Esophagus muscularis mucosa (tissue), 4 donors: ENCODE data around the gene NDUFAF4. TPM values are rescaled to one million over a fixed set of nuclear protein-coding genes. Genes with fewer than 3 reads are reported as not detected.
"Not testable (repeated sequence)": the region's sequence is repeated elsewhere in the genome, so short reads cannot be mapped to it uniquely, and the experiment has no call there.

Experiments used
- DNase-seq: peaks from one replicate; pipeline ENCODE4 v3.0.0-alpha.2; 2017; ENCODE audit errors: extremely low spot score
- H3K27ac ChIP-seq, 4 donors: fragments of 200-600 bp; sonication (generic); replicated peaks in 1 of 4; 1 replicate in 3 of 4; 2 replicates in 1 of 4; pipeline ENCODE4 v1.5.1; 2016 to 2019; ENCODE audit warnings: mild to moderate bottlenecking in 1 of 4
- H3K27me3 ChIP-seq, 4 donors: fragments of 200-600 bp; sonication (generic); one replicate each; pipeline versions ENCODE4 v1.5.1 to v1.6.0; 2016 to 2019
- H3K36me3 ChIP-seq, 4 donors: fragments of 200-600 bp; sonication (generic); one replicate each; pipeline ENCODE4 v1.5.1; 2016 to 2019
- H3K4me1 ChIP-seq, 4 donors: fragments of 200-600 bp; sonication (generic); one replicate each; pipeline ENCODE4 v1.5.1; 2016 to 2019
- H3K4me3 ChIP-seq, 4 donors: fragments of 200-600 bp; sonication (generic); 1 replicate in 2 of 4; 2 replicates in 2 of 4; pipeline ENCODE4 v1.5.1; 2016 to 2019; ENCODE audit warnings: mild to moderate bottlenecking in 4 of 4, moderate library complexity in 1 of 4
- H3K9me3 ChIP-seq, 4 donors: fragments of 200-600 bp; sonication (generic); 1 replicate in 3 of 4; 2 replicates in 1 of 4; pipeline ENCODE4 v1.5.1; 2016 to 2019
- EP300 ChIP-seq: sonication (generic); formaldehyde crosslinking; IDR thresholded peaks from one replicate; pipeline ENCODE4 v1.6.1; 2017; ENCODE audit warnings: antibody characterized with exemption
- POLR2A ChIP-seq: fragments of 450-650 bp; IDR thresholded peaks from one replicate; pipeline ENCODE4 v1.6.1; 2017; ENCODE audit warnings: antibody characterized with exemption, moderate library complexity, mild to moderate bottlenecking, low read depth
- POLR2AphosphoS5 ChIP-seq, 2 donors: sonication (generic); formaldehyde crosslinking; IDR thresholded peaks; one replicate each; pipeline ENCODE4 v1.6.1; 2017; ENCODE audit warnings: antibody characterized with exemption in 2 of 2
- WGBS: methylation state at CpG from one replicate; pipeline ENCODE4 v1.1.5; 2018; 5-methylcytosine and 5-hydroxymethylcytosine counted together
- intact Hi-C: fragments of 100-400 bp; cut with DNase I; formaldehyde crosslinking; loops from one replicate; pipeline ENCODE4 v1.15.1; 2023
- total RNA-seq, 4 donors: library from RNA; depleted of rRNA; stranded (reverse); fragments of >200 nt; gene quantifications; one replicate each; pipeline versions ENCODE4 v1.1.0 to v1.2.1, GENCODE V29; 2016
- TF ChIP-seq, protein P1 (sequence below), 3 experiments: fragments of 200-600 bp in 2 of 3; fragments of 450-650 bp in 1 of 3; sonication (generic) in 2 of 3; IDR thresholded peaks; one replicate each; pipeline ENCODE4 v1.5.1; 2017 to 2019; ENCODE audit warnings: antibody characterized with exemption in 3 of 3, mild to moderate bottlenecking in 2 of 3, moderate library complexity in 1 of 3

NDUFAF4 gene
- total RNA-seq, 4 donors from 2014 or later, result 26.1 to 36.2 (median 31.0) TPM

DNA sequence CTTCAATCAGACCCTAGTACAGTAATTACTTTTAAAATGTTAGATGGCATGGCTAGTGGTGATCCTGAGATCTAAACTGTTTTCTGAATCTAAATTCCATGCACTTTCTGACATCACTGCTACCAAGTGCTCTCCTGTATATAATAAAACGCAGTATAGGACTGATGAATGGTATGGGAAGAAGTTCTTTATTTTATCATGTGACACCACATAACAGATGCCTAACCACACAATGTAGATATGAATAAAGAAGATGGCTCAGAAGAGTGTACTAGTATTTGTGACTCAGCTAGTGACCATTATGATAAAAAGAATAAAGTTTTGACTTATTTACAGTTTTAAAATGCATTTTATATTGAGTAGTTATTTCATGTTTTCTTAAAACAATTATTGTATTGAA, 8.5 kb downstream of the NDUFAF4 start:
- Histone ChIP-seq H3K4me1 (peaks cover 3 to 9% (median 6%) of the 10 kb centered on the region in 4 donors), H3K9me3 (no peaks in the 10 kb centered on the region), H3K27me3 (no peaks in the 10 kb centered on the region), H3K36me3 (peaks cover 36 to 48% (median 42%) of the 10 kb centered on the region in 4 donors), H3K27ac (no peak overlapping the region), H3K4me3 (no peak overlapping the region)
- no peak for DNase-seq
- WGBS, result 0% methylated on average over 1 of the region's 1 CpG
- intact Hi-C loops, result no loop called here
- no peak for TF ChIP-seq POLR2A
- no peak for TF ChIP-seq POLR2AphosphoS5 (IDR thresholded peaks at IDR 0.05)
- TF ChIP-seq, protein P1, sequence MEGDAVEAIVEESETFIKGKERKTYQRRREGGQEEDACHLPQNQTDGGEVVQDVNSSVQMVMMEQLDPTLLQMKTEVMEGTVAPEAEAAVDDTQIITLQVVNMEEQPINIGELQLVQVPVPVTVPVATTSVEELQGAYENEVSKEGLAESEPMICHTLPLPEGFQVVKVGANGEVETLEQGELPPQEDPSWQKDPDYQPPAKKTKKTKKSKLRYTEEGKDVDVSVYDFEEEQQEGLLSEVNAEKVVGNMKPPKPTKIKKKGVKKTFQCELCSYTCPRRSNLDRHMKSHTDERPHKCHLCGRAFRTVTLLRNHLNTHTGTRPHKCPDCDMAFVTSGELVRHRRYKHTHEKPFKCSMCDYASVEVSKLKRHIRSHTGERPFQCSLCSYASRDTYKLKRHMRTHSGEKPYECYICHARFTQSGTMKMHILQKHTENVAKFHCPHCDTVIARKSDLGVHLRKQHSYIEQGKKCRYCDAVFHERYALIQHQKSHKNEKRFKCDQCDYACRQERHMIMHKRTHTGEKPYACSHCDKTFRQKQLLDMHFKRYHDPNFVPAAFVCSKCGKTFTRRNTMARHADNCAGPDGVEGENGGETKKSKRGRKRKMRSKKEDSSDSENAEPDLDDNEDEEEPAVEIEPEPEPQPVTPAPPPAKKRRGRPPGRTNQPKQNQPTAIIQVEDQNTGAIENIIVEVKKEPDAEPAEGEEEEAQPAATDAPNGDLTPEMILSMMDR (IDR thresholded peaks at IDR 0.05), result no peak
- TF ChIP-seq EP300, result no peak

DNA sequence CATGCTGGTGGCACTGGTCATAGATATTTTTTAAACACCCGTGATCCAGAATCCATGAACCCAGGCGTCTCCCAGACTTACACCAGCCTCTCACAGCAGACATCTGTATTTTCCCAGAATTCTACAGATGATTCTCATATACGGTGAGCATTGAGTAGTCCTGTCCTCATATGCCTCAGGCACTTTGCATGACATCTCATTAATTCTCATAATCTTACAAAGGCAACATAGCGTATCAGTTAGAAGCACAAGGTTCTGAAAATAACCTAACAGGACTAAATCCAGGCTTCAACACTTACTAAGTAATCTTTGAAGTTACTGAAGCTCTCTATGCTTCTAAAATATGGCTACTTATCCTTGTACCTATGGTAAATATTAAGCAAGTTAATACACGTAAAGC, 8.9 kb downstream of the NDUFAF4 start:
- no peaks in the 10 kb centered on the region for H3K27me3 ChIP-seq
- no peak for DNase-seq
- TF ChIP-seq POLR2A (no peak), EP300 (no peak), POLR2AphosphoS5 (IDR thresholded peaks at IDR 0.05) (no peak)
- TF ChIP-seq, protein P1 (IDR thresholded peaks at IDR 0.05), result no peak
- H3K4me3 ChIP-seq, result no peak overlapping the region
- peaks cover 32 to 44% (median 39%) of the 10 kb centered on the region in 4 donors for H3K36me3 ChIP-seq
- no peak overlapping the region for H3K27ac ChIP-seq
- 87% methylated on average over 5 of the region's 5 CpGs for WGBS
- no peaks in the 10 kb centered on the region for H3K9me3 ChIP-seq
- intact Hi-C loops, result no loop called here
- H3K4me1 ChIP-seq, result peaks cover 0 to 8% (median 3%) of the 10 kb centered on the region in 4 donors

DNA sequence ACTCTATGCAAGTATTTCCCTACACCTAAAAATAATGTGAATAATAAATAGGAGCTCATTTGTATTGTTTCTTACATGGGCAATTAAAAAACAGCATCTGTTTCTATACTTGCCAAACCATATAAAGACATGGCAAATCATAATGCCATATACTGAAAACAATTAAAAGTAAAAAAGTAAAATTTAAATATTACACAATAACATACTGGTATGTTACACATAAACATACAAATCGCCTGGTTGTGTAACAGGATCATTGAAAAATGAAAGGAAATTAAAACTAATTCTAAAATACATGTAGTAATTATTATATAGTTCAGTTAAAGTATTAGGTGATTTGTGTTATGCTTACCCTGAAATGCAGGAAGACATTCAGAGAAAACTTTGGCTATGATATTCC, 11.2 kb downstream of the NDUFAF4 start:
- intact Hi-C loops, result no loop called here
- no peak for TF ChIP-seq POLR2A
- no peak for TF ChIP-seq POLR2AphosphoS5 (IDR thresholded peaks at IDR 0.05)
- no peak for TF ChIP-seq EP300
- TF ChIP-seq, protein P1 (IDR thresholded peaks at IDR 0.05), result no peak
- DNase-seq, result no peak
- Histone ChIP-seq H3K27me3 (no peaks in the 10 kb centered on the region), H3K4me3 (no peak overlapping the region), H3K4me1 (no peaks in the 10 kb centered on the region), H3K9me3 (no peaks in the 10 kb centered on the region), H3K27ac (no peak overlapping the region), H3K36me3 (peaks cover 16 to 21% (median 19%) of the 10 kb centered on the region in 4 donors)
- WGBS, result 81% methylated on average over 1 of the region's 1 CpG

DNA sequence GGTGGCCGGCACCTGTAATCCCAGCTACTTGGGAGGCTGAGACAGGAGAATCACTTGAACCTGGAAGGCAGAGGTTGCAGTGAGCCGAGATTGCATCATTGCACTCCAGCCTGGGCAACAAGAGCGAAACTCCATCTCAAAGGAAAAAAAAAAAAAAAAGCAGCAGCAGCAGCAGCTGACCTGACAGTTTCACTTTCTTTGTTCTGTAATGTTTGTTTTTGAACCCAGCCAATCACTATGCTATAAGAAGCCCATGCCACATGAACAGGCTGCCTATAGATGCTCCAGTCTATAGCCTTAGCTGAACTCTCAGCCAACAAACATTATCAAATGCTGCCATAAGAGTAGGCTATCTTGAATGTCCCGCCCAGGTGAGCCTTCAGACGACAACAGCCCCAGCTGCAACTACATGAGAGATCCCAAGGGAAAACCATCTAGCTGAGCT, 12.5 kb downstream of the NDUFAF4 start:
- 85% methylated on average over 5 of the region's 5 CpGs for WGBS
- DNase-seq, H3K27ac ChIP-seq, H3K4me3 ChIP-seq, H3K36me3 ChIP-seq, H3K27me3 ChIP-seq, H3K4me1 ChIP-seq, H3K9me3 ChIP-seq, intact Hi-C loops: not testable (repeated sequence)

DNA sequence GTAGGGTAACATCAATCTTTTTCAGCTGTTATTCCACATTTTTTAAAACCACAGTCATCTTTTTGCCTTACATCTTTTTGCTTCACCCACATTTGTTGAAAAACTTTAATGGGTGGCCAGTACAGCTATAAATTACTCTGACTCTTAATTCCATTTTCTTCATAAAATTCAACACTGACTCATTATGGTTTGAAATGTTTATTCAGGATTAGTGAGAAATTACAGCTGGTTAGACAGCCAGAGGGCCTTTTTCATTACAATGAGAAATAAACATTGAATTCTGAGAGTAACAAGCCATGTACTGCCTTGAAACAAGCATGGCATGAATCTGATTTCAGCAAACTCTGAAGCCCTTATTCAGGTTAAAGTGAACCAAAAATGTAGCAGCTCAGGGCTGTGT, 19.5 kb downstream of the NDUFAF4 start:
- Histone ChIP-seq H3K4me1 (no peaks in the 10 kb centered on the region), H3K27ac (peak overlapping the region in 1 of 4 donors; percentile 20), H3K27me3 (no peaks in the 10 kb centered on the region), H3K4me3 (no peak overlapping the region), H3K9me3 (no peaks in the 10 kb centered on the region), H3K36me3 (no peaks in the 10 kb centered on the region)
- TF ChIP-seq POLR2AphosphoS5 (IDR thresholded peaks at IDR 0.05) (no peak), EP300 (no peak), POLR2A (no peak)
- TF ChIP-seq, protein P1 (IDR thresholded peaks at IDR 0.05), result no peak
- DNase-seq, result no peak
- intact Hi-C loops, result no loop called here
